ENCODE data around the gene PLAC1. TPM values are rescaled to one million over a fixed set of nuclear protein-coding genes. Genes with fewer than 3 reads are reported as not detected.

The PLAC1 gene
- total RNA-seq, 1 experiment from 2014 or later, result 0.76 TPM

GRCh38 chrX:134631426-134632346 lies 26.6 kb downstream of the PLAC1 start:
- no peaks in the 10 kb centered on the region for H3K36me3 ChIP-seq (replicated peaks; ENCODE audit: control insufficient read depth, insufficient read depth, low read length)
- H3K4me3 ChIP-seq (ENCODE audit: insufficient read depth, low read depth, low read length), result no peak overlapping the region
- DNase-seq, result no peak
- no peaks in the 10 kb centered on the region for H3K27me3 ChIP-seq (ENCODE audit: control insufficient read depth, insufficient read depth, low read length)

- no peak for DNase-seq
- Histone ChIP-seq H3K27me3 (ENCODE audit: control insufficient read depth, insufficient read depth, low read length) (no peaks in the 10 kb centered on the region), H3K36me3 (replicated peaks; ENCODE audit: control insufficient read depth, insufficient read depth, low read length) (no peaks in the 10 kb centered on the region), H3K4me3 (ENCODE audit: insufficient read depth, low read depth, low read length) (no peak overlapping the region)
Observed at GRCh38 chrX:134628663-134629062, 29.6 kb downstream of the PLAC1 start.

GRCh38 chrX:134626434-134626833 lies 31.8 kb downstream of the PLAC1 start:
- no peak for DNase-seq
- no peaks in the 10 kb centered on the region for H3K27me3 ChIP-seq (ENCODE audit: control insufficient read depth, insufficient read depth, low read length)
- no peaks in the 10 kb centered on the region for H3K36me3 ChIP-seq (replicated peaks; ENCODE audit: control insufficient read depth, insufficient read depth, low read length)
- no peak overlapping the region for H3K4me3 ChIP-seq (ENCODE audit: insufficient read depth, low read depth, low read length)

GRCh38 chrX:134625315-134625718 lies 33.0 kb downstream of the PLAC1 start:
- no peak overlapping the region for H3K4me3 ChIP-seq (ENCODE audit: insufficient read depth, low read depth, low read length)
- no peaks in the 10 kb centered on the region for H3K27me3 ChIP-seq (ENCODE audit: control insufficient read depth, insufficient read depth, low read length)
- DNase-seq, result no peak
- H3K36me3 ChIP-seq (replicated peaks; ENCODE audit: control insufficient read depth, insufficient read depth, low read length), result no peaks in the 10 kb centered on the region

GRCh38 chrX:134624046-134624430 lies 34.2 kb downstream of the PLAC1 start:
- Histone ChIP-seq H3K4me3 (ENCODE audit: insufficient read depth, low read depth, low read length) (no peak overlapping the region), H3K27me3 (ENCODE audit: control insufficient read depth, insufficient read depth, low read length) (no peaks in the 10 kb centered on the region), H3K36me3 (replicated peaks; ENCODE audit: control insufficient read depth, insufficient read depth, low read length) (no peaks in the 10 kb centered on the region)
- DNase-seq, result no peak

- H3K36me3 ChIP-seq (replicated peaks; ENCODE audit: control insufficient read depth, insufficient read depth, low read length), result no peaks in the 10 kb centered on the region
- DNase-seq, result no peak
- no peak overlapping the region for H3K4me3 ChIP-seq (ENCODE audit: insufficient read depth, low read depth, low read length)
- no peaks in the 10 kb centered on the region for H3K27me3 ChIP-seq (ENCODE audit: control insufficient read depth, insufficient read depth, low read length)
Observed at GRCh38 chrX:134623293-134624045, 34.8 kb downstream of the PLAC1 start.

GRCh38 chrX:134622813-134623185 lies 35.5 kb downstream of the PLAC1 start:
- DNase-seq, result no peak
- no peaks in the 10 kb centered on the region for H3K27me3 ChIP-seq (ENCODE audit: control insufficient read depth, insufficient read depth, low read length)
- no peak overlapping the region for H3K4me3 ChIP-seq (ENCODE audit: insufficient read depth, low read depth, low read length)

GRCh38 chrX:134622056-134622812 lies 36.0 kb downstream of the PLAC1 start:
- Histone ChIP-seq H3K27me3 (ENCODE audit: control insufficient read depth, insufficient read depth, low read length) (no peaks in the 10 kb centered on the region), H3K36me3 (replicated peaks; ENCODE audit: control insufficient read depth, insufficient read depth, low read length) (no peaks in the 10 kb centered on the region), H3K4me3 (ENCODE audit: insufficient read depth, low read depth, low read length) (no peak overlapping the region)
- DNase-seq, result peak; percentile 67

More at GRCh38 chrX:134622813-134623185, 35.5 kb downstream of the PLAC1 start:
- H3K36me3 ChIP-seq (replicated peaks; ENCODE audit: control insufficient read depth, insufficient read depth, low read length), result no peaks in the 10 kb centered on the region

- no peak for DNase-seq
- Histone ChIP-seq H3K27me3 (ENCODE audit: control insufficient read depth, insufficient read depth, low read length) (no peaks in the 10 kb centered on the region), H3K4me3 (ENCODE audit: insufficient read depth, low read depth, low read length) (no peak overlapping the region), H3K36me3 (replicated peaks; ENCODE audit: control insufficient read depth, insufficient read depth, low read length) (no peaks in the 10 kb centered on the region)
Observed at GRCh38 chrX:134619838-134620237, 38.4 kb downstream of the PLAC1 start.

GRCh38 chrX:134613396-134613795 lies 44.9 kb downstream of the PLAC1 start:
- Histone ChIP-seq H3K4me3 (ENCODE audit: insufficient read depth, low read depth, low read length) (no peak overlapping the region), H3K36me3 (replicated peaks; ENCODE audit: control insufficient read depth, insufficient read depth, low read length) (no peaks in the 10 kb centered on the region), H3K27me3 (ENCODE audit: control insufficient read depth, insufficient read depth, low read length) (no peaks in the 10 kb centered on the region)
- no peak for DNase-seq

- no peak for DNase-seq
- Histone ChIP-seq H3K36me3 (replicated peaks; ENCODE audit: control insufficient read depth, insufficient read depth, low read length) (no peaks in the 10 kb centered on the region), H3K4me3 (ENCODE audit: insufficient read depth, low read depth, low read length) (no peak overlapping the region), H3K27me3 (ENCODE audit: control insufficient read depth, insufficient read depth, low read length) (no peaks in the 10 kb centered on the region)
Observed at GRCh38 chrX:134608153-134608552, 50.1 kb downstream of the PLAC1 start.

- no peak overlapping the region for H3K4me3 ChIP-seq (ENCODE audit: insufficient read depth, low read depth, low read length)
Observed at GRCh38 chrX:134607523-134607922, 50.7 kb downstream of the PLAC1 start.

GRCh38 chrX:134604701-134605311 lies 53.5 kb downstream of the PLAC1 start:
- no peak for DNase-seq
- H3K27me3 ChIP-seq (ENCODE audit: control insufficient read depth, insufficient read depth, low read length), result no peaks in the 10 kb centered on the region
- no peak overlapping the region for H3K4me3 ChIP-seq (ENCODE audit: insufficient read depth, low read depth, low read length)
- no peaks in the 10 kb centered on the region for H3K36me3 ChIP-seq (replicated peaks; ENCODE audit: control insufficient read depth, insufficient read depth, low read length)

More at GRCh38 chrX:134607523-134607922, 50.7 kb downstream of the PLAC1 start:
- no peak for DNase-seq
- no peaks in the 10 kb centered on the region for H3K36me3 ChIP-seq (replicated peaks; ENCODE audit: control insufficient read depth, insufficient read depth, low read length)
- no peaks in the 10 kb centered on the region for H3K27me3 ChIP-seq (ENCODE audit: control insufficient read depth, insufficient read depth, low read length)

All from H7 (cell line).